HL-60 (cell line): ENCODE data around the gene TSPAN11.

Experiments used
- CTCF ChIP-seq: IDR thresholded peaks from one replicate; pipeline ENCODE4 v1.5.1; 2011; ENCODE audit warnings: low read length, control low read depth, inconsistent platforms; ENCODE audit not compliant: insufficient read depth
- REST ChIP-seq: IDR thresholded peaks from 2 replicates; pipeline ENCODE4 v1.6.1; 2012; ENCODE audit warnings: low read depth; ENCODE audit not compliant: insufficient replicate concordance
- SPI1 ChIP-seq: IDR thresholded peaks from 2 replicates; pipeline ENCODE4 v1.6.1; 2012; ENCODE audit warnings: low read depth, mild to moderate bottlenecking, borderline replicate concordance

GRCh38 chr12:31031951-31032335, 105.4 kb downstream of the TSPAN11 start:
- TF ChIP-seq CTCF (no peak), SPI1 (peak; percentile 43), REST (no peak)
